NCI-H82 treated with DMSO at 0.1 percent for 48 hours (cell line): ENCODE results near the gene BCL2L11.

Experiments used
- DNase-seq: peaks from one replicate; lab custom pipeline; 2025; ENCODE audit not compliant: unreplicated experiment; lab: John Stamatoyannopoulos, UW

Gene BCL2L11

GRCh38 chr2:111189106-111189505 is 68.4 kb downstream of the BCL2L11 start:
- DNase-seq, result no peak

GRCh38 chr2:111190816-111191540 is 70.3 kb downstream of the BCL2L11 start:
- DNase-seq, result no peak

GRCh38 chr2:111191877-111192276 is 71.2 kb downstream of the BCL2L11 start:
- no peak for DNase-seq

GRCh38 chr2:111192776-111193368 is 72.2 kb downstream of the BCL2L11 start:
- no peak for DNase-seq

- DNase-seq, result no peak
These were observed 74.3 kb downstream of the BCL2L11 start for GRCh38 chr2:111194835-111195621.

GRCh38 chr2:111196435-111196834 is 75.7 kb downstream of the BCL2L11 start:
- DNase-seq, result no peak

GRCh38 chr2:111198701-111199100 is 78.0 kb downstream of the BCL2L11 start:
- no peak for DNase-seq

- no peak for DNase-seq
These were observed 79.1 kb downstream of the BCL2L11 start for GRCh38 chr2:111199840-111200239.

- no peak for DNase-seq
These were observed 79.7 kb downstream of the BCL2L11 start for GRCh38 chr2:111200333-111200881.

GRCh38 chr2:111201214-111201613 is 80.5 kb downstream of the BCL2L11 start:
- no peak for DNase-seq

- DNase-seq, result no peak
These were observed 81.7 kb downstream of the BCL2L11 start for GRCh38 chr2:111202266-111203040.

GRCh38 chr2:111204706-111205105 is 84.0 kb downstream of the BCL2L11 start:
- no peak for DNase-seq

GRCh38 chr2:111205774-111206173 is 85.1 kb downstream of the BCL2L11 start:
- no peak for DNase-seq

- no peak for DNase-seq
These were observed 87.1 kb downstream of the BCL2L11 start for GRCh38 chr2:111207851-111208250.

GRCh38 chr2:111208639-111209038 is 87.9 kb downstream of the BCL2L11 start:
- DNase-seq, result no peak

- no peak for DNase-seq
These were observed 88.4 kb downstream of the BCL2L11 start for GRCh38 chr2:111209045-111209514.

GRCh38 chr2:111210036-111210435 is 89.3 kb downstream of the BCL2L11 start:
- DNase-seq, result no peak

GRCh38 chr2:111213877-111214276 is 93.2 kb downstream of the BCL2L11 start:
- DNase-seq, result no peak

GRCh38 chr2:111216811-111217652 is 96.3 kb downstream of the BCL2L11 start:
- no peak for DNase-seq
